ENCODE data around the gene MYO9A.

GRCh38 chr15:71975816-71976150 is 142.2 kb downstream of the MYO9A start:
- TF ChIP-seq, protein P1, sequence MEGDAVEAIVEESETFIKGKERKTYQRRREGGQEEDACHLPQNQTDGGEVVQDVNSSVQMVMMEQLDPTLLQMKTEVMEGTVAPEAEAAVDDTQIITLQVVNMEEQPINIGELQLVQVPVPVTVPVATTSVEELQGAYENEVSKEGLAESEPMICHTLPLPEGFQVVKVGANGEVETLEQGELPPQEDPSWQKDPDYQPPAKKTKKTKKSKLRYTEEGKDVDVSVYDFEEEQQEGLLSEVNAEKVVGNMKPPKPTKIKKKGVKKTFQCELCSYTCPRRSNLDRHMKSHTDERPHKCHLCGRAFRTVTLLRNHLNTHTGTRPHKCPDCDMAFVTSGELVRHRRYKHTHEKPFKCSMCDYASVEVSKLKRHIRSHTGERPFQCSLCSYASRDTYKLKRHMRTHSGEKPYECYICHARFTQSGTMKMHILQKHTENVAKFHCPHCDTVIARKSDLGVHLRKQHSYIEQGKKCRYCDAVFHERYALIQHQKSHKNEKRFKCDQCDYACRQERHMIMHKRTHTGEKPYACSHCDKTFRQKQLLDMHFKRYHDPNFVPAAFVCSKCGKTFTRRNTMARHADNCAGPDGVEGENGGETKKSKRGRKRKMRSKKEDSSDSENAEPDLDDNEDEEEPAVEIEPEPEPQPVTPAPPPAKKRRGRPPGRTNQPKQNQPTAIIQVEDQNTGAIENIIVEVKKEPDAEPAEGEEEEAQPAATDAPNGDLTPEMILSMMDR (IDR thresholded peaks at IDR 0.05), result no peak
- TF ChIP-seq EZH2phosphoT487 (IDR thresholded peaks at IDR 0.05), result no peak
- no peak for TF ChIP-seq EZH2 (IDR thresholded peaks at IDR 0.05)

Data from neural progenitor cell (in vitro differentiated cells).